H9 (cell line): ENCODE data around the gene ACADS. TPM values are rescaled to one million over a fixed set of nuclear protein-coding genes. Genes with fewer than 3 reads are reported as not detected.

Source experiments
- DNase-seq: peaks from one replicate; pipeline ENCODE4 v3.0.0-alpha.2; 2017
- H2AFZ ChIP-seq: one replicate; pipeline ENCODE4 v1.6.1; 2013; ENCODE audit warnings: mild to moderate bottlenecking, low read length, control low read depth, moderate library complexity
- H2AK5ac ChIP-seq: 2 replicates; pipeline ENCODE4 v1.6.1; 2013; ENCODE audit warnings: low read length, control low read depth, mixed read lengths; ENCODE audit not compliant: insufficient read length
- H2BK120ac ChIP-seq: one replicate; pipeline ENCODE4 v1.6.1; 2013; ENCODE audit warnings: low read depth, mild to moderate bottlenecking, low read length, control low read depth, inconsistent platforms; ENCODE audit not compliant: poor library complexity, severe bottlenecking
- H2BK12ac ChIP-seq: 2 replicates; pipeline ENCODE4 v1.6.1; 2013; ENCODE audit warnings: low read length, control low read depth, mixed read lengths, low read depth; ENCODE audit not compliant: insufficient read length
- H2BK15ac ChIP-seq: 2 replicates; pipeline ENCODE4 v1.6.1; 2013; ENCODE audit warnings: low read depth, low read length, control low read depth
- H2BK20ac ChIP-seq: one replicate; pipeline ENCODE4 v1.6.1; 2013; ENCODE audit warnings: low read depth, mild to moderate bottlenecking, low read length, control low read depth, inconsistent platforms; ENCODE audit not compliant: poor library complexity, severe bottlenecking
- H2BK5ac ChIP-seq: 2 replicates; pipeline ENCODE4 v1.6.1; 2013; ENCODE audit warnings: low read length, control low read depth, mixed read lengths; ENCODE audit not compliant: insufficient read length
- H3K14ac ChIP-seq: 2 replicates; pipeline ENCODE4 v1.6.1; 2013; ENCODE audit warnings: low read length, control low read depth; ENCODE audit not compliant: insufficient read depth
- H3K18ac ChIP-seq: 2 replicates; pipeline ENCODE4 v1.6.1; 2013; ENCODE audit warnings: low read depth, mild to moderate bottlenecking, mixed read lengths, low read length, control low read depth; ENCODE audit not compliant: insufficient read length
- H3K23ac ChIP-seq: 2 replicates; pipeline ENCODE4 v1.6.1; 2013; ENCODE audit warnings: low read length, control low read depth, mixed read lengths, low read depth; ENCODE audit not compliant: insufficient read length
- H3K23me2 ChIP-seq: 2 replicates; pipeline ENCODE4 v1.6.1; 2013; ENCODE audit warnings: low read depth, mild to moderate bottlenecking, mixed read lengths, low read length, control low read depth; ENCODE audit not compliant: insufficient read length, poor library complexity, severe bottlenecking
- H3K27ac ChIP-seq: 2 replicates; pipeline ENCODE4 v1.5.1; 2013; ENCODE audit warnings: low read length, control low read depth, mixed read lengths, low read depth; ENCODE audit not compliant: insufficient read length
- H3K27me3 ChIP-seq: 2 replicates; pipeline ENCODE4 v1.6.1; 2013; ENCODE audit warnings: low read length, control low read depth, inconsistent platforms; ENCODE audit not compliant: insufficient read depth
- H3K4ac ChIP-seq: 2 replicates; pipeline ENCODE4 v1.6.1; 2013; ENCODE audit warnings: low read depth, mild to moderate bottlenecking, control low read depth, inconsistent platforms, low read length, moderate library complexity
- H3K4me1 ChIP-seq: 2 replicates; pipeline ENCODE4 v1.6.1; 2013; ENCODE audit warnings: low read length, control low read depth, inconsistent platforms; ENCODE audit not compliant: insufficient read depth
- H3K4me2 ChIP-seq: 2 replicates; pipeline ENCODE4 v1.6.1; 2013; ENCODE audit warnings: low read length, control low read depth, mixed read lengths; ENCODE audit not compliant: insufficient read length, insufficient read depth
- H3K56ac ChIP-seq: 2 replicates; pipeline ENCODE4 v1.6.1; 2013; ENCODE audit warnings: low read depth, mild to moderate bottlenecking, mixed read lengths, low read length, control low read depth; ENCODE audit not compliant: insufficient read length
- H3K79me1 ChIP-seq: 2 replicates; pipeline ENCODE4 v1.6.1; 2013; ENCODE audit warnings: low read depth, mild to moderate bottlenecking, moderate library complexity, low read length, control low read depth, inconsistent platforms; ENCODE audit not compliant: insufficient read depth, poor library complexity, severe bottlenecking
- H3K79me2 ChIP-seq: 2 replicates; pipeline ENCODE4 v1.6.1; 2013; ENCODE audit warnings: low read length, control low read depth, inconsistent platforms; ENCODE audit not compliant: insufficient read depth
- H3K9ac ChIP-seq: 2 replicates; pipeline ENCODE4 v1.6.1; 2013; ENCODE audit warnings: low read length, control low read depth, mixed read lengths; ENCODE audit not compliant: insufficient read length; ENCODE audit errors: extremely low read depth
- H3K9me3 ChIP-seq: one replicate; pipeline ENCODE4 v1.6.1; 2013; ENCODE audit warnings: low read depth, low read length, inconsistent platforms; ENCODE audit not compliant: control insufficient read depth
- H3T11ph ChIP-seq: one replicate; pipeline ENCODE4 v1.6.1; 2013; ENCODE audit warnings: mild to moderate bottlenecking, low read length, control low read depth, inconsistent platforms
- H4K20me1 ChIP-seq: one replicate; pipeline ENCODE4 v1.6.1; 2013; ENCODE audit not compliant: control insufficient read depth, insufficient read length, insufficient read depth
- H4K5ac ChIP-seq: 2 replicates; pipeline ENCODE4 v1.6.1; 2013; ENCODE audit warnings: low read depth, mild to moderate bottlenecking, mixed read lengths, low read length, control low read depth; ENCODE audit not compliant: insufficient read length
- H4K8ac ChIP-seq: replicated peaks from 2 replicates; pipeline ENCODE4 v1.6.1; 2013; ENCODE audit warnings: low read length, control low read depth, mixed read lengths, low read depth; ENCODE audit not compliant: insufficient read length
- H4K91ac ChIP-seq: 2 replicates; pipeline ENCODE4 v1.6.1; 2013; ENCODE audit warnings: low read depth, mild to moderate bottlenecking, moderate library complexity, mixed read lengths, low read length, control low read depth; ENCODE audit not compliant: insufficient read length
- H3K27ac Mint-ChIP-seq, 3 experiments: 2 replicates in 2 of 3; 3 replicates in 1 of 3; pipeline ENCODE4 v1.8.0; 2020 to 2021; ENCODE audit warnings: mixed read lengths in 3 of 3, mild to moderate bottlenecking in 1 of 3, moderate library complexity in 1 of 3
- H3K27me3 Mint-ChIP-seq: 2 replicates; pipeline ENCODE4 v1.8.0; 2021; ENCODE audit warnings: low read depth, mild to moderate bottlenecking, moderate library complexity, mixed read lengths
- H3K36me3 Mint-ChIP-seq, 3 experiments: 2 replicates in 2 of 3; 3 replicates in 1 of 3; pipeline ENCODE4 v1.8.0; 2020 to 2021; ENCODE audit warnings: low read depth in 3 of 3, mixed read lengths in 3 of 3; ENCODE audit not compliant: insufficient read depth in 1 of 3
- H3K4me1 Mint-ChIP-seq, 2 experiments: 2 replicates each; pipeline ENCODE4 v1.8.0; 2020; ENCODE audit warnings: mixed read lengths in 2 of 2
- H3K4me3 Mint-ChIP-seq, 2 experiments: 2 replicates in 1 of 2; 3 replicates in 1 of 2; pipeline ENCODE4 v1.8.0; 2020 to 2021; ENCODE audit warnings: mild to moderate bottlenecking in 2 of 2, mixed read lengths in 2 of 2, moderate library complexity in 1 of 2
- H3K9me3 Mint-ChIP-seq, 2 experiments: 2 replicates in 1 of 2; 3 replicates in 1 of 2; pipeline ENCODE4 v1.8.0; 2020; ENCODE audit warnings: mild to moderate bottlenecking in 2 of 2, mixed read lengths in 2 of 2, moderate library complexity in 1 of 2
- CTCF ChIP-seq: fragments of 200-600 bp; sonication (generic); conservative IDR thresholded peaks from 3 replicates; pipeline ENCODE4 v1.8.0; 2021; ENCODE audit warnings: antibody characterized with exemption, mild to moderate bottlenecking
- WGBS: extraction: QIAGEN DNeasy Blood & Tissue Kit; methylation state at CpG from one replicate; pipeline ENCODE4 v1.1.7; 2013; ENCODE audit warnings: missing lambda C conversion rate, low lambda C conversion rate, mixed read lengths; ENCODE audit not compliant: insufficient read length; ENCODE audit errors: extremely low coverage; 5-methylcytosine and 5-hydroxymethylcytosine counted together
- total RNA-seq: library from RNA; stranded (reverse); gene quantifications from 2 replicates; pipeline ENCODE4 v1.2.1, GENCODE V29; 2021

ACADS gene
- total RNA-seq, 1 experiment from 2014 or later = 8.3 TPM

- H3K36me3 Mint-ChIP-seq = peaks cover 3 to 41% (median 10%) of the 10 kb centered on the region in 3 experiments; a peak in 6 of 7 replicates
- no peak overlapping the region for H3K18ac ChIP-seq
- H2AK5ac ChIP-seq = no peak overlapping the region
- no peak overlapping the region for H4K8ac ChIP-seq
- H3K4me2 ChIP-seq = no peak overlapping the region
- no peak overlapping the region for H4K91ac ChIP-seq
- H3K56ac ChIP-seq = no peak overlapping the region
- H2BK20ac ChIP-seq = no peak overlapping the region
- no peak overlapping the region for H3K9ac ChIP-seq
- no peak overlapping the region for H2BK120ac ChIP-seq
- H2BK12ac ChIP-seq = no peak overlapping the region
- H4K20me1 ChIP-seq = no peaks in the 10 kb centered on the region
- TF ChIP-seq CTCF = no peak
- H3K27ac ChIP-seq = no peak overlapping the region
- WGBS = no CpG with 5 or more reads among the region's 27 CpGs
- H3K27ac Mint-ChIP-seq = peak overlapping the region in 2 of 3 experiments; percentile 35 to 61; a peak in 2 of 7 replicates
- H3K79me1 ChIP-seq = no peaks in the 10 kb centered on the region
- no peaks in the 10 kb centered on the region for H3K23me2 ChIP-seq
- peaks cover 2% of the 10 kb centered on the region; the same call in 1 of the 2 replicates for H3K4me1 ChIP-seq
- H3K4me1 Mint-ChIP-seq = peaks cover 19 to 20% of the 10 kb centered on the region in 2 experiments
- H4K5ac ChIP-seq = no peak overlapping the region
- peak overlapping the region; percentile 63; the same call in 1 of the 2 replicates for H3K14ac ChIP-seq
- no peaks in the 10 kb centered on the region for H3K27me3 ChIP-seq
- no peak overlapping the region for H2BK5ac ChIP-seq
- H3K9me3 ChIP-seq = no peaks in the 10 kb centered on the region
- no peaks in the 10 kb centered on the region for H3K27me3 Mint-ChIP-seq
- no peak overlapping the region for H3T11ph ChIP-seq
- no peak overlapping the region for H2AFZ ChIP-seq
- DNase-seq = no peak
- H3K4me3 Mint-ChIP-seq = peak overlapping the region in 1 of 2 experiments; percentile 27; a peak in 1 of 5 replicates
- H3K4ac ChIP-seq = no peak overlapping the region
- peaks cover 4 to 5% of the 10 kb centered on the region in 2 experiments; a peak in 3 of 5 replicates for H3K9me3 Mint-ChIP-seq
- no peaks in the 10 kb centered on the region for H3K79me2 ChIP-seq
- H3K23ac ChIP-seq = no peak overlapping the region
- H2BK15ac ChIP-seq = no peak overlapping the region
These were observed 34.1 kb downstream of the ACADS start for GRCh38 chr12:120759591-120760348.
